HEK293T (cell line): ENCODE measurements around the gene SLC9A8.

Experiments used
- BHLHE40 ChIP-seq: fragments of 450-650 bp; IDR thresholded peaks from 2 replicates; pipeline ENCODE4 v1.6.1; 2016; ENCODE audit warnings: mild to moderate bottlenecking, moderate library complexity, borderline replicate concordance
- SUZ12 ChIP-seq: fragments of 450-650 bp; IDR thresholded peaks from 2 replicates; pipeline ENCODE4 v1.6.1; 2016; ENCODE audit warnings: mild to moderate bottlenecking
- ZNF384 ChIP-seq: fragments of 450-650 bp; IDR thresholded peaks from 2 replicates; pipeline ENCODE4 v1.6.1; 2016

DNA sequence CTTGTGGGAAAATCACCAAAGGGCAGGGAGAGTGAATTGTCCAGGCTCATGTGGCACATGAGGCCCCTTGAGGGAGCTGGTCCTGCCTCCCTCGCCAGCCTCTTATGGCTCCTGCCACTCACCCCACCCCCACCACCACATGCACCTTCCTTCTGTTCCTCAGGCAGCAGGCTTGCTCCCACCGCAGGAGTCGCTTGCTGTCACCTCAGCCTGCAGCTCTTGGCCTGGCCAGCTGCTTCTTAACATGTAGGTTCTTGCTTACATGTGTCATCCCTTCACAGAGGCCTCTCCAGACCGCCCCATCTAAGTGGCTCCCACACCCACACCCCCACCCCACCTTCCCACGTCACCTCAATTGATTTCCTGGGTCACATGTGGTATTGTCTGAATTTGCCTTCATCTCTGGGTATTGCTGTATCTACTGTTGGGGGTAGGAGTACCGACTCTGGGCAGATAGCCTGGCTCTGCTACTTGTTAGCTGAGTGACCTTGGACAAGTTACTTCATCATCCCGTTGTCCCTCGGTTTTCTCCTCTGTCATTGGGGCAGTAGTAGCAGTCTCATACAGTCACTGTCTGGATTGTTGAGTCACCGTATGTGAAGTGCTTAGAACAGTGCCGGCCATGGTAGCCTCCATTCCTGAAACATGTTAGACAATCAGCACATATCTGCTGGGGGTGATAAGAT, 41.7 kb downstream of the SLC9A8 start:
- TF ChIP-seq SUZ12 (no peak), ZNF384 (no peak), BHLHE40 (no peak)
